Small intestine (tissue), 7 donors: Measurements from ENCODE around the gene APMAP. TPM values are rescaled to one million over a fixed set of nuclear protein-coding genes. Genes with fewer than 3 reads are reported as not detected.

Experiments used
- DNase-seq, 2 donors: peaks; one replicate each; pipeline versions ENCODE4 v3.0.0 to v3.0.0-alpha.2; 2013
- FAIRE-seq: peaks from 2 replicates; lab custom pipeline; 2012; peaks lifted over from hg19 to GRCh38; lab: Jason Lieb, UNC
- H3K27ac ChIP-seq, 3 donors: one replicate each; pipeline ENCODE4 v1.5.1; 2013; ENCODE audit warnings: low read length in 2 of 3, mild to moderate bottlenecking in 2 of 3, control low read depth in 1 of 3, inconsistent platforms in 1 of 3, low read depth in 1 of 3, moderate library complexity in 1 of 3
- H3K27me3 ChIP-seq, 3 donors: one replicate each; pipeline ENCODE4 v1.6.1; 2013; ENCODE audit warnings: low read length in 3 of 3, inconsistent platforms in 1 of 3; ENCODE audit not compliant: control insufficient read depth in 3 of 3, insufficient read depth in 3 of 3
- H3K36me3 ChIP-seq, 3 donors: one replicate each; pipeline ENCODE4 v1.6.1; 2013; ENCODE audit warnings: low read length in 3 of 3, inconsistent platforms in 1 of 3, low read depth in 1 of 3, mild to moderate bottlenecking in 1 of 3, moderate library complexity in 1 of 3; ENCODE audit not compliant: control insufficient read depth in 3 of 3, insufficient read depth in 2 of 3
- H3K4me1 ChIP-seq, 3 donors: one replicate each; pipeline ENCODE4 v1.6.1; 2013; ENCODE audit warnings: low read length in 2 of 3, inconsistent platforms in 1 of 3, low read depth in 1 of 3, mild to moderate bottlenecking in 1 of 3, moderate library complexity in 1 of 3; ENCODE audit not compliant: control insufficient read depth in 3 of 3, insufficient read depth in 2 of 3
- H3K4me3 ChIP-seq, 3 donors: one replicate each; pipeline ENCODE4 v1.5.1; 2013; ENCODE audit warnings: low read length in 3 of 3, control low read depth in 1 of 3, inconsistent platforms in 1 of 3, low read depth in 1 of 3, mild to moderate bottlenecking in 1 of 3, moderate library complexity in 1 of 3
- H3K9me3 ChIP-seq, 2 donors: one replicate each; pipeline ENCODE4 v1.6.1; 2013; ENCODE audit warnings: low read depth in 1 of 2, low read length in 1 of 2; ENCODE audit not compliant: control insufficient read depth in 2 of 2, insufficient read depth in 1 of 2
- WGBS, 3 donors: extraction: QIAGEN DNeasy Blood & Tissue Kit; methylation state at CpG; one replicate each; pipeline ENCODE4 v1.1.7; 2013; 5-methylcytosine and 5-hydroxymethylcytosine counted together
- polyA plus RNA-seq, 4 donors: library from polyadenylated mRNA; stranded (reverse) in 3 of 4; unstranded in 1 of 4; fragments of 200-250 nt in 3 of 4; fragments of 120-200 nt in 1 of 4; gene quantifications; one replicate each; pipeline versions ENCODE4 v1.2.1 to v1.2.3, GENCODE V29; 2013
- donor health status: healthy with polysubstance abuse.
- donor health status: control.
- donor health status: control.
- donor health status: Bipolar disorder and iron deficiency.
- donor health status: healthy.

APMAP gene
- polyA plus RNA-seq, 4 donors: 12.3 to 50.9 (median 34.1) TPM

DNA sequence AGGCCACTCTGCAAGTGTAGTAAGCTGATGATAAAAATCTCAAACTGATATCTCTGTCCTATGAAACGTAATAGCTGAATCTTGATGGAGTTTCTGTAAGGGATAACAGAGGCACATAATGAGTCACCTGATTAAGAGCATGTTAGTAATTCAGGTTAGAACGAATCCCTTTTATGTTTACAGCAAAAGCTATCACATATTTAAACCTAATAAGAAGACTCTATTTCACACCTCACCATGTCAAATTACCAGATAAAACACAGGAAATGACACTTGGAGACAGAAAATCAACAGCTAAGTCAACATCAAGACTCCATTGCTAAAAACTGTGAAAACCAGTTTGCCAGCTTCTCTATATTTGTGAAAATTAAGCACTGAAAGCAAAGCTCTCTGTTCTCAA lies 31.7 kb downstream of the APMAP start:
- no peak for FAIRE-seq
- no peaks in the 10 kb centered on the region for H3K9me3 ChIP-seq
- H3K27ac ChIP-seq: peak overlapping the region in 1 of 3 donors; percentile 75
- WGBS, 3 donors: 44 to 64% (median 60%) methylated on average over 2 of the region's 2 CpGs
- no peaks in the 10 kb centered on the region for H3K4me1 ChIP-seq
- H3K4me3 ChIP-seq: no peak overlapping the region
- H3K36me3 ChIP-seq: peaks cover 18 to 74% (median 23%) of the 10 kb centered on the region in 3 donors
- H3K27me3 ChIP-seq: no peaks in the 10 kb centered on the region
- no peak for DNase-seq

DNA sequence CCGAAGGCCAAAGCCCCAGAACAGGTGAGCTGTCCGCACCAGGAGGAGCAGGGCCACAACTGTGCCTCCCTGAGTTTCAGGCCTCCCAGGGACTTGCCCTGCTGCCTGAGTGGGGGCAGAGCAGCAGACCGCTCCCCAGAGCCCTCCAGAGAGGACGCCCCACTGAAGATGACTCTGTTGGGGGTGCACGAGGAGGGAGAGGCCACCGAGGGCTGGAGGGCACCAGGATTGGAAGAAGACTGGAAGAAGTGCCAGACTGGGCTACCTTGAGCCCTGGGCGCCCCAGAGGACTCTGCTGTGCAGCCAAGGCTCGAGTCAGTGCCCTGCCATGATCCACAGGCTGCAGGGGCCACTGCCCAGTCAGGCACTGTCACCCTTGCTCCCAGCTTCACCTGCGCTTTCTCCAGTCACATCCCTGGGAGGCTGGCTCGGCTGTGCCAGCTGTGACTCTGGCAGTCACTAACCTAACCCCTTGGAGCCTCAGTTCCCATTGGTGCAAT lies 32.2 kb downstream of the APMAP start:
- peak overlapping the region in 1 of 3 donors; percentile 75 for H3K27ac ChIP-seq

GRCh38 chr20:24959591-24960301 lies 32.8 kb downstream of the APMAP start:
- DNase-seq (no peak), FAIRE-seq (no peak)
- peaks cover 18 to 68% (median 23%) of the 10 kb centered on the region in 3 donors for H3K36me3 ChIP-seq
- no peak overlapping the region for H3K4me3 ChIP-seq
- no peak overlapping the region for H3K27ac ChIP-seq
- no peaks in the 10 kb centered on the region for H3K27me3 ChIP-seq
- H3K9me3 ChIP-seq: no peaks in the 10 kb centered on the region
- no peaks in the 10 kb centered on the region for H3K4me1 ChIP-seq
- 90 to 93% (median 92%) methylated on average over 14 of the region's 14 CpGs for WGBS, 3 donors

More for the DNA sequence above, 32.2 kb downstream of the APMAP start:
- 89 to 94% (median 91%) methylated on average over 10 of the region's 10 CpGs for WGBS, 3 donors
- FAIRE-seq (no peak), DNase-seq (no peak)
- peaks cover 18 to 73% (median 23%) of the 10 kb centered on the region in 3 donors for H3K36me3 ChIP-seq
- H3K4me3 ChIP-seq: no peak overlapping the region
- no peaks in the 10 kb centered on the region for H3K9me3 ChIP-seq
- H3K4me1 ChIP-seq: no peaks in the 10 kb centered on the region
- H3K27me3 ChIP-seq: no peaks in the 10 kb centered on the region

DNA sequence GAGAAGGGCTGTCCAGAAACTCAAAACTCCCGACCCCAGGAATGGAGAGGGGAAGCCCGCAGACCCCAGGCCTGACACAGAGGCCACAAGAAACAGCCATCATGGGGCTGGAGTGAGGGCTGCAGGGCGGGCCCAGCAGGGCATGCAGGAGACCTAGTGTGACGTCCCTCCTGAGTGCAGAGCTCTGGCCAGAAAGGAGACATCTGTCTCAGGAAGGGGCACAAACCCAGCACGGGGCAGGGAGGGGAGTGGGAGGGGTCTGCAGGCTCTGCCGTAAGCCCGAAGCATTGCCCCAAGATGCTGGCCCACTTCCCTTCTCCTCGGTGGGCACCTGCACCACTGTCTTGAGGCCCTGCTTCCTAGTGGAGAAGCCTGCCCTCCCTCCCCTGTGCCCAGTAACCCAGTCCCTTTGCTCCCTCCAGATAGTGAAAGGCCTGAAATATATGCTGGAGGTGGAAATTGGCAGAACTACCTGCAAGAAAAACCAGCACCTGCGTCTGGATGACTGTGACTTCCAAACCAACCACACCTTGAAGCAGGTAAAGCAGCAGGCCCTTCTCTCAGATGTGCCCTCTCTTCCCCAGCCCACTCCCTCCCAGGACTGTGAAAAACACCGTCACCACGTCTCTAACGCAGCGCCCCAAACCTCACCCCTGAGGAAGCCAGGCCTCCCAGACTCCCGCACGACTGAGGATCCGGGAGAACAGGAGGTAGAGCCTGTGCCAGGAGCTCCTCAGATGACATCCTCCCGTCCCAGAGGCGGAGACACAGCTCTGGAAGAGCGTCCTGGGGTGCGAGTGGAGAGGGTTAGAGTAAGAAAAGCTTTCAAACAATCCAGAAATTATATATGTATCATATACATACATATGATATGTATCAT lies 33.8 kb downstream of the APMAP start:
- FAIRE-seq: no peak
- Histone ChIP-seq H3K4me3 (no peak overlapping the region), H3K36me3 (peaks cover 13 to 61% (median 16%) of the 10 kb centered on the region in 3 donors), H3K4me1 (no peaks in the 10 kb centered on the region), H3K27me3 (no peaks in the 10 kb centered on the region), H3K27ac (no peak overlapping the region), H3K9me3 (no peaks in the 10 kb centered on the region)
- WGBS, 3 donors: 86 to 90% (median 90%) methylated on average over 20 of the region's 20 CpGs
- DNase-seq: no peak

GRCh38 chr20:24957326-24958016 lies 35.1 kb downstream of the APMAP start:
- Histone ChIP-seq H3K4me1 (no peaks in the 10 kb centered on the region), H3K27me3 (no peaks in the 10 kb centered on the region), H3K9me3 (no peaks in the 10 kb centered on the region), H3K36me3 (peaks cover 6 to 51% (median 10%) of the 10 kb centered on the region in 3 donors), H3K27ac (no peak overlapping the region), H3K4me3 (no peak overlapping the region)
- DNase-seq (no peak), FAIRE-seq (no peak)
- 94 to 95% (median 95%) methylated on average over 18 of the region's 18 CpGs for WGBS, 3 donors

DNA sequence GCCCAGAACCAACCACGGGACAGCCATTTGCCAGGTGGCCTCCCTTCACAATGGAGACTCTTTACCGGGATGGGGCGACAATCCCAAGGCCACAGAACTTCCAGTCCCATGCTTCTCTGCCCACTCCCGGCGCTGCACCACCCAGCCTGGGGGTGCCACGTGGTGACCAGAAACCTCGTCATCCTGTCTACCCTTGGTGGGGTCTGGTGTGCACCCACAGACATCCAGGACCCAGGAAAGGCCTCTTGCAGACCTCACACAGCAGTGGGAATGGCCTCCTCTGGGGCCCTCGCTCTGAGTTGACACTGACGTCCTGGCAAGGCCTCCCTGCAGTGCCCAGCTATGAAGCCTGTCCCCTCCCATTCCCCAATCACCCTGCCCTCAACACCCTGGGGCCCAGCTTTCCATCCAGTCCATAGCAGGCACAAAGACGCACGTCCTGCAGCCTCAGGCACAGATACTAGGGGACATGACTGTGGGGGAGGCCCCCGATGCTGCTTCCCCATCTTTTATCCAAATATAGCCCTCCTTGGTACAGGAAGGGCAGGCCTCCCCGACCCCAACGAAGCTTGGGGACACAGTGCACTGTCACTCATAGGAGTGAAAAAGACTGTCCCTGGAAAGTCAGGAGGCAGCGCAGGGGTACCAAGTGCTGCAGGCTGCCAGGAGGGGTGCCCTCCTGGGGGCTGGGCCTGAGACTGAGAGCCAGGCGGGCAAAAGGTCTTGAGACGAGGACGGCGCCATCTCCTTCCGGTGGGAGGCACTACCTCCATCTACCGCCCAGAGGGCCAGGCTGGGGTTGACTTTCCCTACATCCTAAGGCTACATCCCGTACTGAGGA lies 36.3 kb downstream of the APMAP start:
- Histone ChIP-seq H3K4me3 (no peak overlapping the region), H3K4me1 (no peaks in the 10 kb centered on the region), H3K36me3 (peaks cover 2 to 42% (median 5%) of the 10 kb centered on the region in 3 donors), H3K9me3 (no peaks in the 10 kb centered on the region), H3K27me3 (no peaks in the 10 kb centered on the region), H3K27ac (no peak overlapping the region)
- WGBS, 3 donors: 92% methylated on average over 22 of the region's 22 CpGs
- FAIRE-seq: no peak
- no peak for DNase-seq

DNA sequence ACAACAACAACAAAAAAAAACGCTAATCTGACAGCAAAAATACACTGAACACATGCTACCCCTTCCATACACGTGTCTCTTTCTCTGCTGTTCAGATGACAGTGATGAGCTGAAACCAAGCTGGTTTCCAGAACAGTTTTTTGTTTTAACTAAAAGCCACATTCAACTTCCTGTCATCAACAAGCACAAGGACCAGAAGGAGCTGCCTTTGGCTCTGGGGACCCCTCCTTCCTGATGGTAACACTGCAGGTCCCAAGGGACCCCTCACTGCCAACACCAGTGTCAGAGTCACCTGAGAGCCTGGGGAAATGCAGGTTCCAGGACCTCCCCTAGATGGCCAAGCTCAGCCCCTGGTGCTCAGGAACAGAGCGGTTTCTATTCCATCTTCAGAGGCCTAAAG lies 37.5 kb downstream of the APMAP start:
- no peaks in the 10 kb centered on the region for H3K9me3 ChIP-seq
- no peaks in the 10 kb centered on the region for H3K27me3 ChIP-seq
- no peak overlapping the region for H3K4me3 ChIP-seq
- 59 to 74% (median 66%) methylated on average over 3 of the region's 3 CpGs for WGBS, 3 donors
- H3K27ac ChIP-seq: peak overlapping the region in 1 of 3 donors; percentile 10
- FAIRE-seq (no peak), DNase-seq (peak in 1 of 2 donors; percentile 40)
- H3K4me1 ChIP-seq: no peaks in the 10 kb centered on the region
- peaks cover 2 to 36% (median 5%) of the 10 kb centered on the region in 3 donors for H3K36me3 ChIP-seq
